Vagina (tissue), 2 donors: ENCODE measurements around the gene RHBDD1. TPM values are rescaled to one million over a fixed set of nuclear protein-coding genes. Genes with fewer than 3 reads are reported as not detected.

Source experiments
- DNase-seq, 2 donors: peaks; one replicate each; pipeline ENCODE4 v3.0.0-alpha.2; 2017; ENCODE audit errors: extremely low spot score in 2 of 2
- H3K27ac ChIP-seq: fragments of 200-600 bp; sonication (generic); one replicate; pipeline ENCODE4 v1.5.1; 2019
- H3K27me3 ChIP-seq: fragments of 200-600 bp; sonication (generic); one replicate; pipeline ENCODE4 v1.5.1; 2019
- H3K36me3 ChIP-seq, 2 donors: fragments of 200-600 bp; sonication (generic); one replicate each; pipeline ENCODE4 v1.5.1; 2017 to 2019
- H3K4me1 ChIP-seq: fragments of 200-600 bp; sonication (generic); one replicate; pipeline ENCODE4 v1.5.1; 2019
- H3K4me3 ChIP-seq, 2 donors: fragments of 200-600 bp; sonication (generic); 1 replicate in 1 of 2; 2 replicates in 1 of 2; pipeline ENCODE4 v1.5.1; 2016 to 2019
- H3K9me3 ChIP-seq: fragments of 200-600 bp; sonication (generic); one replicate; pipeline ENCODE4 v1.5.1; 2019
- POLR2A ChIP-seq, 2 donors: fragments of 450-650 bp; IDR thresholded peaks; one replicate each; pipeline ENCODE4 v1.6.1; 2017; ENCODE audit warnings: antibody characterized with exemption in 2 of 2, mild to moderate bottlenecking in 2 of 2, moderate library complexity in 2 of 2
- POLR2AphosphoS5 ChIP-seq, 2 donors: sonication (generic); formaldehyde crosslinking; IDR thresholded peaks; one replicate each; pipeline ENCODE4 v1.9.0; 2017; ENCODE audit warnings: antibody characterized with exemption in 2 of 2, mild to moderate bottlenecking in 2 of 2, low read depth in 1 of 2; ENCODE audit not compliant: insufficient read depth in 1 of 2
- intact Hi-C: fragments of 100-400 bp; cut with DNase I; formaldehyde crosslinking; loops from one replicate; pipeline ENCODE4 v1.15.1; 2023
- total RNA-seq: library from RNA; depleted of rRNA; stranded (reverse); fragments of >200 nt; gene quantifications from one replicate; pipeline ENCODE4 v1.2.3, GENCODE V29; 2016
- TF ChIP-seq, protein P1 (sequence below), 3 experiments: fragments of 450-650 bp in 2 of 3; fragments of 200-600 bp in 1 of 3; sonication (generic) in 1 of 3; IDR thresholded peaks; one replicate each; pipeline ENCODE4 v1.5.1; 2017 to 2019; ENCODE audit warnings: antibody characterized with exemption in 3 of 3, mild to moderate bottlenecking in 2 of 3, moderate library complexity in 2 of 3

The RHBDD1 gene
- total RNA-seq, 1 donor from 2014 or later: 27.3 TPM

- DNase-seq: no peak
- peaks cover 16% of the 10 kb centered on the region for H3K4me1 ChIP-seq
- intact Hi-C loops: loop anchor here (5.0 kb wide), 2 partner anchors 183 to 1318 kb away; no protein-coding TSS in a partner anchor
- no peak overlapping the region for H3K27ac ChIP-seq
- TF ChIP-seq, protein P1, sequence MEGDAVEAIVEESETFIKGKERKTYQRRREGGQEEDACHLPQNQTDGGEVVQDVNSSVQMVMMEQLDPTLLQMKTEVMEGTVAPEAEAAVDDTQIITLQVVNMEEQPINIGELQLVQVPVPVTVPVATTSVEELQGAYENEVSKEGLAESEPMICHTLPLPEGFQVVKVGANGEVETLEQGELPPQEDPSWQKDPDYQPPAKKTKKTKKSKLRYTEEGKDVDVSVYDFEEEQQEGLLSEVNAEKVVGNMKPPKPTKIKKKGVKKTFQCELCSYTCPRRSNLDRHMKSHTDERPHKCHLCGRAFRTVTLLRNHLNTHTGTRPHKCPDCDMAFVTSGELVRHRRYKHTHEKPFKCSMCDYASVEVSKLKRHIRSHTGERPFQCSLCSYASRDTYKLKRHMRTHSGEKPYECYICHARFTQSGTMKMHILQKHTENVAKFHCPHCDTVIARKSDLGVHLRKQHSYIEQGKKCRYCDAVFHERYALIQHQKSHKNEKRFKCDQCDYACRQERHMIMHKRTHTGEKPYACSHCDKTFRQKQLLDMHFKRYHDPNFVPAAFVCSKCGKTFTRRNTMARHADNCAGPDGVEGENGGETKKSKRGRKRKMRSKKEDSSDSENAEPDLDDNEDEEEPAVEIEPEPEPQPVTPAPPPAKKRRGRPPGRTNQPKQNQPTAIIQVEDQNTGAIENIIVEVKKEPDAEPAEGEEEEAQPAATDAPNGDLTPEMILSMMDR (IDR thresholded peaks at IDR 0.05): no peak
- TF ChIP-seq POLR2AphosphoS5 (IDR thresholded peaks at IDR 0.05; ENCODE audit: insufficient read depth in 1 of 2, low read depth in 1 of 2): no peak
- no peak for TF ChIP-seq POLR2A (IDR thresholded peaks at IDR 0.05)
- no peaks in the 10 kb centered on the region for H3K9me3 ChIP-seq
- H3K36me3 ChIP-seq: no peaks in the 10 kb centered on the region
- no peak overlapping the region for H3K4me3 ChIP-seq
- H3K27me3 ChIP-seq: no peaks in the 10 kb centered on the region
These were observed 149.7 kb downstream of the RHBDD1 start for GRCh38 chr2:226985583-226985946.

DNA sequence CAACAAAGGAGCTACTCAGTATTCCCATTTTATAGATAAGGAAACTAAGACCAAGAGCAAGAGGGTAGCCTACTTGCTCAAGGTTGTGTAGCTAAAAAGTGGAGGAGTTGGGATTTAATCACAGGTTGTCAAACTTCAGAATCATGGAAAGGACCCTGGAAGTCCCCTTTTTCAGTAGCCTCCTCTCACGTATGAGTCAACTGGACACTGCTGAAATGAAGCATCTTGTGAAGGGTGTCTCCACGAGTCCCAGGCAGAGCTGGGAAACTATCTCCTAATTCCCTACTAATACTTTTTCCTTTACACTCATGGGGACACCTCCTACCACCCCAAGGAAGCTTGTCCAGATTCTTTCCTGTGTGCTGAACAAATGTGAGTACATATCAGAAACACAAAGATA lies 155.8 kb downstream of the RHBDD1 start:
- intact Hi-C loops: no loop called here
- TF ChIP-seq, protein P1 (IDR thresholded peaks at IDR 0.05): no peak
- no peak for TF ChIP-seq POLR2A (IDR thresholded peaks at IDR 0.05)
- TF ChIP-seq POLR2AphosphoS5 (IDR thresholded peaks at IDR 0.05; ENCODE audit: insufficient read depth in 1 of 2, low read depth in 1 of 2): no peak
- H3K36me3 ChIP-seq: peaks cover 0 to 10% of the 10 kb centered on the region in 2 donors

DNA sequence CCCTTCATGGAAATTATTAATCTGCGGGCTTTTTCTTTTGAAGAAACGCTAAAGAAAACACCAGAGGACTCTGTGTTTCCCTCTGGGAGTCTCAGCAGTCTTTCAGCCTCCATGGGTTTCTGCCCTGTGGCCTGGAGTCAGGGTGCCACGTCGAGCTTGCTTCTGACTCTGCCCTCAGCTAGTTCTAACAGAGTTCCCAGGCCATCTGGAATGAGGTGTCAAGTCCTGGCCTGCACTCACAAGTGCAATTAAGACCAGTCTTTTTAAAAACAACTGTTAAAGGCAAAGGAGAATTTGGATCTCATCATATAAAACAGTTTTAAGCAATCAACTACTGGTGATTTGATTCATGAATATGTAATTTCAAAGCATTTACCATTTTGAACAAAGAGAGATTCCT lies 157.3 kb downstream of the RHBDD1 start:
- no peak for DNase-seq
- no peak overlapping the region for H3K27ac ChIP-seq
- no peaks in the 10 kb centered on the region for H3K4me1 ChIP-seq
- intact Hi-C loops: no loop called here
- peaks cover 0 to 10% of the 10 kb centered on the region in 2 donors for H3K36me3 ChIP-seq
- no peaks in the 10 kb centered on the region for H3K9me3 ChIP-seq
- H3K27me3 ChIP-seq: no peaks in the 10 kb centered on the region
- TF ChIP-seq, protein P1 (IDR thresholded peaks at IDR 0.05): no peak
- no peak for TF ChIP-seq POLR2AphosphoS5 (IDR thresholded peaks at IDR 0.05; ENCODE audit: insufficient read depth in 1 of 2, low read depth in 1 of 2)
- no peak for TF ChIP-seq POLR2A (IDR thresholded peaks at IDR 0.05)
- H3K4me3 ChIP-seq: no peak overlapping the region

More for the DNA sequence above, 155.8 kb downstream of the RHBDD1 start:
- Histone ChIP-seq H3K9me3 (no peaks in the 10 kb centered on the region), H3K4me1 (no peaks in the 10 kb centered on the region), H3K27ac (no peak overlapping the region), H3K27me3 (no peaks in the 10 kb centered on the region), H3K4me3 (no peak overlapping the region)
- no peak for DNase-seq

- Histone ChIP-seq H3K36me3 (peaks cover 0 to 10% of the 10 kb centered on the region in 2 donors), H3K9me3 (no peaks in the 10 kb centered on the region), H3K4me3 (no peak overlapping the region), H3K27ac (no peak overlapping the region), H3K27me3 (no peaks in the 10 kb centered on the region), H3K4me1 (no peaks in the 10 kb centered on the region)
- intact Hi-C loops: no loop called here
- no peak for DNase-seq
- TF ChIP-seq, protein P1 (IDR thresholded peaks at IDR 0.05): no peak
- TF ChIP-seq POLR2AphosphoS5 (IDR thresholded peaks at IDR 0.05; ENCODE audit: insufficient read depth in 1 of 2, low read depth in 1 of 2): no peak
- no peak for TF ChIP-seq POLR2A (IDR thresholded peaks at IDR 0.05)
These were observed 158.9 kb downstream of the RHBDD1 start for GRCh38 chr2:226994775-226995174.

- Histone ChIP-seq H3K36me3 (peaks cover 0 to 10% of the 10 kb centered on the region in 2 donors), H3K9me3 (no peaks in the 10 kb centered on the region), H3K4me3 (no peak overlapping the region), H3K4me1 (no peaks in the 10 kb centered on the region), H3K27ac (no peak overlapping the region), H3K27me3 (no peaks in the 10 kb centered on the region)
- DNase-seq: no peak
- intact Hi-C loops: no loop called here
- TF ChIP-seq, protein P1 (IDR thresholded peaks at IDR 0.05): no peak
These were observed 159.8 kb downstream of the RHBDD1 start for GRCh38 chr2:226995625-226996041.
